SK-N-SH treated with all-trans-retinoic acid at 6 μM for 48 hours (cell line): ENCODE measurements around the gene KRT85.

Experiments
- ARNTL ChIP-seq: fragments of 450-650 bp; formaldehyde crosslinking; IDR thresholded peaks from 2 replicates; pipeline ENCODE4 v1.5.0; 2020; ENCODE audit warnings: low read depth, mild to moderate bottlenecking, moderate library complexity, borderline replicate concordance
- CREB5 ChIP-seq: fragments of 250-450 bp; sonication (Bioruptor Pico); IDR thresholded peaks from 2 replicates; pipeline ENCODE4 v1.5.1; 2020; ENCODE audit warnings: low read depth, mild to moderate bottlenecking, moderate library complexity
- ESRRG ChIP-seq: fragments of 250-450 bp; sonication (Bioruptor Pico); IDR thresholded peaks from 2 replicates; pipeline ENCODE4 v1.6.1; 2021; ENCODE audit warnings: mild to moderate bottlenecking
- ISL1 ChIP-seq: fragments of 250-450 bp; sonication (Bioruptor Pico); IDR thresholded peaks from 2 replicates; pipeline ENCODE4 v2.1.2; 2022; ENCODE audit warnings: mild to moderate bottlenecking, moderate library complexity
- PATZ1 ChIP-seq: fragments of 250-450 bp; sonication (Bioruptor Pico); IDR thresholded peaks from 2 replicates; pipeline ENCODE4 v1.8.0; 2020; ENCODE audit warnings: mild to moderate bottlenecking, moderate library complexity, borderline replicate concordance
- RARB ChIP-seq: fragments of 250-450 bp; sonication (Bioruptor Pico); IDR thresholded peaks from 2 replicates; pipeline ENCODE4 v1.8.0; 2021; ENCODE audit warnings: mild to moderate bottlenecking, moderate library complexity
- ZFP3 ChIP-seq: fragments of 250-450 bp; sonication (Bioruptor Pico); IDR thresholded peaks from 2 replicates; pipeline ENCODE4 v1.5.0; 2020; ENCODE audit warnings: mild to moderate bottlenecking, moderate library complexity
- ZNF565 ChIP-seq: fragments of 450-650 bp; formaldehyde crosslinking; conservative IDR thresholded peaks from 2 replicates; pipeline ENCODE4 v1.5.0; 2020; ENCODE audit warnings: low read depth, mild to moderate bottlenecking, moderate library complexity
- ZNF8 ChIP-seq: fragments of 450-650 bp; formaldehyde crosslinking; IDR thresholded peaks from 2 replicates; pipeline ENCODE4 v1.5.0; 2020; ENCODE audit warnings: mild to moderate bottlenecking, moderate library complexity

- TF ChIP-seq ESRRG (CRISPR knock-in tag), result no peak
- TF ChIP-seq ZFP3, result no peak
- TF ChIP-seq ZNF8 (CRISPR knock-in tag), result no peak
- no peak for TF ChIP-seq ARNTL
- no peak for TF ChIP-seq ZNF565 (CRISPR knock-in tag)
- no peak for TF ChIP-seq RARB
- TF ChIP-seq CREB5 (CRISPR knock-in tag), result no peak
- TF ChIP-seq ISL1 (CRISPR knock-in tag), result no peak
- no peak for TF ChIP-seq PATZ1 (CRISPR knock-in tag)
Measured at GRCh38 chr12:52402873-52403540, 35.7 kb upstream of the KRT85 start.
